Measurements from ENCODE around the gene CELF2.

GRCh38 chr10:11104772-11105675 lies 87.4 kb downstream of the CELF2 start:
- TF ChIP-seq CTCF (conservative IDR thresholded peaks at IDR 0.05; ENCODE audit: low read depth, low read length): no peak
- no peak for TF ChIP-seq EZH2 (IDR thresholded peaks at IDR 0.05; ENCODE audit: borderline replicate concordance, low read depth, low read length, poor library complexity, severe bottlenecking)
